GM12878 (cell line): ENCODE results near the gene DDX56. TPM values are rescaled to one million over a fixed set of nuclear protein-coding genes. Genes with fewer than 3 reads are reported as not detected.

Source experiments
- ATAC-seq: fragments of 200-7000 bp; cut with Tn5 transposase; 3 replicates; pipeline ENCODE4 v1.9.1; 2020; ENCODE audit warnings: mild to moderate bottlenecking, moderate library complexity
- BruUV-seq: library from RNA; stranded (reverse); fragments of 400-500 nt; replicated peaks from 2 replicates; lab custom pipeline; 2021; lab: Mats Ljungman, UMichigan
- CTCF ChIA-PET: fragments of 300-600 bp; sonication (Branson Sonifier 250); formaldehyde crosslinking; extraction: SDS; loops from one replicate; lab custom pipeline; 2021; ENCODE audit warnings: inconsistent platforms; lab: Yijun Ruan, JAX
- POLR2A ChIA-PET: fragments of 350-600 bp; formaldehyde crosslinking; extraction: SDS; loops from one replicate; lab custom pipeline; 2021; ENCODE audit warnings: inconsistent platforms; lab: Charles Lee
- RAD21 ChIA-PET: fragments of 300-600 bp; sonication (Branson Sonifier 250); formaldehyde crosslinking; loops from one replicate; lab custom pipeline; 2023; ENCODE audit warnings: antibody characterized with exemption; ENCODE audit not compliant: unreplicated experiment; lab: Charles Lee
- SMC1A ChIA-PET: fragments of 300-600 bp; sonication (Branson Sonifier 250); formaldehyde crosslinking; loops from one replicate; lab custom pipeline; 2023; ENCODE audit not compliant: unreplicated experiment, uncharacterized antibody; lab: Charles Lee
- DNase-seq: peaks from one replicate; pipeline ENCODE4 v3.0.0-alpha.2; 2011; ENCODE audit warnings: low read depth, low spot score
- FAIRE-seq: peaks from 3 replicates; lab custom pipeline; 2011; peaks lifted over from hg19 to GRCh38; lab: Jason Lieb, UNC
- H2AFZ ChIP-seq: 2 replicates; pipeline ENCODE4 v1.6.0; 2011; ENCODE audit warnings: low read depth, low read length, control low read depth; ENCODE audit not compliant: control insufficient read depth
- H3K27ac ChIP-seq: 2 replicates; pipeline ENCODE4 v1.5.1; 2011; ENCODE audit warnings: control low read depth; ENCODE audit not compliant: control insufficient read depth, insufficient read depth
- H3K27me3 ChIP-seq, 2 experiments: replicated peaks in 1 of 2; 2 replicates each; pipeline versions ENCODE4 v1.6.0 to v1.6.1; 2011; ENCODE audit warnings: low read length in 1 of 2; ENCODE audit not compliant: control insufficient read depth in 2 of 2, insufficient read depth in 2 of 2
- H3K36me3 ChIP-seq, 2 experiments: 2 replicates each; pipeline ENCODE4 v1.5.1; 2011; ENCODE audit warnings: low read length in 1 of 2; ENCODE audit not compliant: control insufficient read depth in 2 of 2, insufficient read depth in 2 of 2
- H3K4me1 ChIP-seq: 2 replicates; pipeline ENCODE4 v1.6.1; 2011; ENCODE audit warnings: mild to moderate bottlenecking, low read length, moderate library complexity, mixed read lengths; ENCODE audit not compliant: control insufficient read depth, insufficient read depth
- H3K4me2 ChIP-seq: 2 replicates; pipeline ENCODE4 v1.6.0; 2011; ENCODE audit warnings: control low read depth; ENCODE audit not compliant: control insufficient read depth, insufficient read depth
- H3K4me3 ChIP-seq: fragments of 200-600 bp; sonication (generic); 2 replicates; pipeline ENCODE4 v1.5.1; 2016
- H3K79me2 ChIP-seq: 2 replicates; pipeline ENCODE4 v1.6.0; 2011; ENCODE audit warnings: low read length; ENCODE audit not compliant: control insufficient read depth, insufficient read depth
- H3K9ac ChIP-seq: 2 replicates; pipeline ENCODE4 v1.8.0; 2011; ENCODE audit warnings: low read length, control low read depth, mixed read lengths; ENCODE audit not compliant: control insufficient read depth, insufficient read depth
- H3K9me3 ChIP-seq: replicated peaks from 3 replicates; pipeline ENCODE4 v1.5.1; 2011; ENCODE audit warnings: mild to moderate bottlenecking, low read length; ENCODE audit not compliant: control insufficient read depth, insufficient read depth
- H4K20me1 ChIP-seq: 2 replicates; pipeline ENCODE4 v1.6.0; 2011; ENCODE audit not compliant: control insufficient read depth, insufficient read depth
- BACH1 ChIP-seq: fragments of 450-650 bp; IDR thresholded peaks from 2 replicates; pipeline ENCODE4 v1.6.1; 2017; ENCODE audit warnings: mild to moderate bottlenecking, borderline replicate concordance
- BRCA1 ChIP-seq: IDR thresholded peaks from 2 replicates; pipeline ENCODE4 v1.6.1; 2011; ENCODE audit warnings: low read depth, low read length, improper control_type of control experiment
- CHD2 ChIP-seq: IDR thresholded peaks from 2 replicates; pipeline ENCODE4 v1.6.1; 2011; ENCODE audit warnings: low read depth, low read length, improper control_type of control experiment, borderline replicate concordance
- FOS ChIP-seq: IDR thresholded peaks from 3 replicates; pipeline ENCODE4 v1.6.1; 2011; ENCODE audit warnings: borderline replicate concordance; ENCODE audit not compliant: insufficient read length; ENCODE audit errors: extremely low read depth
- MYB ChIP-seq: fragments of 150-350 bp; IDR thresholded peaks from 2 replicates; pipeline ENCODE4 v1.6.1; 2014; ENCODE audit warnings: mild to moderate bottlenecking, low read depth, low read length, borderline replicate concordance
- NFXL1 ChIP-seq: fragments of 450-650 bp; IDR thresholded peaks from 2 replicates; pipeline ENCODE4 v1.6.1; 2017; ENCODE audit warnings: antibody characterized with exemption, mild to moderate bottlenecking, borderline replicate concordance
- RUNX3 ChIP-seq: IDR thresholded peaks from 2 replicates; pipeline ENCODE4 v1.6.1; 2012; ENCODE audit warnings: low read length, inconsistent platforms
- SP1 ChIP-seq: IDR thresholded peaks from one replicate; pipeline ENCODE4 v1.6.1; 2011; ENCODE audit warnings: low read depth, low read length
- TARDBP ChIP-seq: IDR thresholded peaks from 2 replicates; pipeline ENCODE4 v1.6.1; 2016; ENCODE audit warnings: borderline replicate concordance
- TCF12 ChIP-seq: IDR thresholded peaks from 2 replicates; pipeline ENCODE4 v1.6.1; 2011; ENCODE audit warnings: low read depth, mild to moderate bottlenecking, low read length
- WGBS: methylation state at CpG from one replicate; pipeline ENCODE4 v1.1.6; 2016; ENCODE audit warnings: low lambda C conversion rate; ENCODE audit not compliant: insufficient replicate concordance, insufficient coverage; ENCODE audit errors: missing lambda C conversion rate; 5-methylcytosine and 5-hydroxymethylcytosine counted together
- in situ Hi-C: fragments of 300-500 bp; cut with MboI; formaldehyde crosslinking; loops from 9 replicates; pipeline ENCODE4 v1.14.3; 2018; ENCODE audit warnings: mixed read lengths
- intact Hi-C: fragments of 100-400 bp; cut with micrococcal nuclease; formaldehyde crosslinking; loops from one replicate; pipeline ENCODE4 v1.14.2; 2022; ENCODE audit not compliant: unreplicated experiment
- polyA plus RNA-seq, 11 experiments: library from polyadenylated mRNA; depleted of rRNA in 4 of 11; unstranded in 6 of 11; stranded (reverse) in 5 of 11; fragments of >200 nt; fragmentation: Nextera tagmentation in 4 of 11; fragmentation: Illumina TruSeq in 1 of 11; extraction: Ambion mirVana in 4 of 11; extraction: Trizol in 1 of 11; gene quantifications; 1 replicate in 1 of 11; 2 replicates in 10 of 11; pipeline versions ENCODE4 v1.2.1 to v1.2.3, GENCODE V29; 2011 to 2016; ENCODE audit warnings: inconsistent platforms in 2 of 11, missing spikeins in 2 of 11, low read depth in 1 of 11
- total RNA-seq, 4 experiments: library from RNA; depleted of rRNA in 3 of 4; stranded (reverse); fragments of >200 nt in 3 of 4; fragmentation: Illumina TruSeq in 1 of 4; extraction: Trizol in 1 of 4; gene quantifications; 2 replicates each; pipeline versions ENCODE4 v1.2.1 to v1.2.3, GENCODE V29; 2013 to 2021
- TF ChIP-seq, protein P1 (sequence below): fragments of 450-650 bp; IDR thresholded peaks from 2 replicates; pipeline ENCODE4 v1.6.1; 2017; ENCODE audit warnings: mild to moderate bottlenecking, low read depth, inconsistent platforms; ENCODE audit not compliant: poor library complexity, severe bottlenecking
- TF ChIP-seq, protein P2 (sequence below): IDR thresholded peaks from 2 replicates; pipeline ENCODE4 v1.6.1; 2012; ENCODE audit warnings: improper control_type of control experiment, low read depth, low read length; ENCODE audit not compliant: insufficient replicate concordance

DDX56 gene
- total and polyA plus RNA-seq, 10 of the 15 experiments (the other 5 are each of a cell fraction or from before 2014, with no cell fraction given): 19.8 to 136 (median 81.3) TPM

DNA sequence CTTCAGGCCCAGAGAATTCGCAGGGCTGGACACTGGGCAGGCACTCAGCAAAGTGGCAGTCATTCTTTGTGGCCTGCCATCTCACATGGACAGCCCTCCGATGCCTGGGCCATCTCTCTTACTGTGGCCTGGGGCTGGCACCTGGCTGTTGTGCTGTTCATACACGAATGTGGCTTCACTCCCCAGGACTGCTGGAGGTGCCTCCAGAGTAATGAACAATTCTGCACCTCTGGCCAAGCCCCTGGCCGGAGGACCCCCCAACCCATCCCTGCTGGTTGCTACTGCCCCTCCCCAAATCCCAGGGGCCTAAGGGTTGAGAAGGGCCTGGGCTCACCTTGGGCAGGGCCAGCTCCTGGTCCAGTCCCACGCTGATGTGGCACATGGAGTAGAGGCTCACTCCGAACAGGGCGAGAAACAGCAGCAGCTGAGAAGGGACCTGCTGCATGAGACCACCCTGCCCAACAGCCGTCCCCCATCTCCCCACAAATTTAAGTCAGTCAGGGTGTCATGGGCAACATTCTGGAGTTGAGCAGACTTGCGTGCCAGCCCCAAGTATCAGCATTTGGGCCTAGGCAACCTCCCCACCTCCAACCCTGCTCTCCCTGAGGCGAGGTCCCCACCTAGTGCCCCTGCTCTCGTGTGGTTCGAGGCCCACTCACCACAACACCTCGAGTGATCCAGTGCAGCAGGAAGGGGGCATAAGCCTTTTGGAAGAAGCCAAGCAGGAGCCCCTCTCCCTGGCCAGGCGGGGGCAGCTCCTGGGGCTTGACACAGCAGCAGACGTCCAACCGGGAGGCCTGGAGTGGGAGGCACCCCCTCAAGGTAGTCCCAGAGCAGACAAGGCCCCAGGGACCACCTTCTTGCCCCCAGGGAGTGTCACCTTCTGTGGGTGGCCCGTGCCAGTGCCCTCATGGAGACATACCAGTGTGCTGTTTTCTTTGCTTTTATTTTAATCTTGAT is 42.0 kb downstream of the DDX56 start (continued):
- no peak for TF ChIP-seq BRCA1
- no peak for TF ChIP-seq CHD2
- TF ChIP-seq SP1: no peak

DNA sequence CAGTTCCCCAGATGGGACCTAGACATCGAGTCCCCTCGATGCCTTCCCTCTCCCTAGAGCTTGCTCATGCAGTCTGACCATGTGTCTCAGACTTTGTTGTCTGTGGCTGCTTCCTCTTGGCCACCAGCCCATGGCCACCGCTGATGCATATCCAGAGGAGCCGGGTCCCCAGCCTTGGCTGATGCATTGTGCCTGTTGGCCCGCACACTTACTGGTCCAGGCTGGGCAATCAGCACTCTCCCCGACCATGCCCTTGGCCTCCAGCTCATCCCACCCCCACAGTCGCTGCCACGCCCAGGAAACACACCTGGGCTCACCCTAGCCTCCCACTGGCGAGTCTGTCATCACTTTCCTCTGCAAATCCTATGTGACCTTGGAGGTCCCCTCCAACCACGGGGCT is 42.7 kb downstream of the DDX56 start:
- RAD21 ChIA-PET: no interaction called here
- BruUV-seq: no TSS peak
- TF ChIP-seq TCF12 (no peak), BACH1 (no peak), RUNX3 (no peak), FOS (no peak), MYB (no peak), TARDBP (no peak), NFXL1 (no peak)
- TF ChIP-seq, protein P1, sequence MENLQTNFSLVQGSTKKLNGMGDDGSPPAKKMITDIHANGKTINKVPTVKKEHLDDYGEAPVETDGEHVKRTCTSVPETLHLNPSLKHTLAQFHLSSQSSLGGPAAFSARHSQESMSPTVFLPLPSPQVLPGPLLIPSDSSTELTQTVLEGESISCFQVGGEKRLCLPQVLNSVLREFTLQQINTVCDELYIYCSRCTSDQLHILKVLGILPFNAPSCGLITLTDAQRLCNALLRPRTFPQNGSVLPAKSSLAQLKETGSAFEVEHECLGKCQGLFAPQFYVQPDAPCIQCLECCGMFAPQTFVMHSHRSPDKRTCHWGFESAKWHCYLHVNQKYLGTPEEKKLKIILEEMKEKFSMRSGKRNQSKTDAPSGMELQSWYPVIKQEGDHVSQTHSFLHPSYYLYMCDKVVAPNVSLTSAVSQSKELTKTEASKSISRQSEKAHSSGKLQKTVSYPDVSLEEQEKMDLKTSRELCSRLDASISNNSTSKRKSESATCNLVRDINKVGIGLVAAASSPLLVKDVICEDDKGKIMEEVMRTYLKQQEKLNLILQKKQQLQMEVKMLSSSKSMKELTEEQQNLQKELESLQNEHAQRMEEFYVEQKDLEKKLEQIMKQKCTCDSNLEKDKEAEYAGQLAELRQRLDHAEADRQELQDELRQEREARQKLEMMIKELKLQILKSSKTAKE: no peak
- TF ChIP-seq, protein P2, sequence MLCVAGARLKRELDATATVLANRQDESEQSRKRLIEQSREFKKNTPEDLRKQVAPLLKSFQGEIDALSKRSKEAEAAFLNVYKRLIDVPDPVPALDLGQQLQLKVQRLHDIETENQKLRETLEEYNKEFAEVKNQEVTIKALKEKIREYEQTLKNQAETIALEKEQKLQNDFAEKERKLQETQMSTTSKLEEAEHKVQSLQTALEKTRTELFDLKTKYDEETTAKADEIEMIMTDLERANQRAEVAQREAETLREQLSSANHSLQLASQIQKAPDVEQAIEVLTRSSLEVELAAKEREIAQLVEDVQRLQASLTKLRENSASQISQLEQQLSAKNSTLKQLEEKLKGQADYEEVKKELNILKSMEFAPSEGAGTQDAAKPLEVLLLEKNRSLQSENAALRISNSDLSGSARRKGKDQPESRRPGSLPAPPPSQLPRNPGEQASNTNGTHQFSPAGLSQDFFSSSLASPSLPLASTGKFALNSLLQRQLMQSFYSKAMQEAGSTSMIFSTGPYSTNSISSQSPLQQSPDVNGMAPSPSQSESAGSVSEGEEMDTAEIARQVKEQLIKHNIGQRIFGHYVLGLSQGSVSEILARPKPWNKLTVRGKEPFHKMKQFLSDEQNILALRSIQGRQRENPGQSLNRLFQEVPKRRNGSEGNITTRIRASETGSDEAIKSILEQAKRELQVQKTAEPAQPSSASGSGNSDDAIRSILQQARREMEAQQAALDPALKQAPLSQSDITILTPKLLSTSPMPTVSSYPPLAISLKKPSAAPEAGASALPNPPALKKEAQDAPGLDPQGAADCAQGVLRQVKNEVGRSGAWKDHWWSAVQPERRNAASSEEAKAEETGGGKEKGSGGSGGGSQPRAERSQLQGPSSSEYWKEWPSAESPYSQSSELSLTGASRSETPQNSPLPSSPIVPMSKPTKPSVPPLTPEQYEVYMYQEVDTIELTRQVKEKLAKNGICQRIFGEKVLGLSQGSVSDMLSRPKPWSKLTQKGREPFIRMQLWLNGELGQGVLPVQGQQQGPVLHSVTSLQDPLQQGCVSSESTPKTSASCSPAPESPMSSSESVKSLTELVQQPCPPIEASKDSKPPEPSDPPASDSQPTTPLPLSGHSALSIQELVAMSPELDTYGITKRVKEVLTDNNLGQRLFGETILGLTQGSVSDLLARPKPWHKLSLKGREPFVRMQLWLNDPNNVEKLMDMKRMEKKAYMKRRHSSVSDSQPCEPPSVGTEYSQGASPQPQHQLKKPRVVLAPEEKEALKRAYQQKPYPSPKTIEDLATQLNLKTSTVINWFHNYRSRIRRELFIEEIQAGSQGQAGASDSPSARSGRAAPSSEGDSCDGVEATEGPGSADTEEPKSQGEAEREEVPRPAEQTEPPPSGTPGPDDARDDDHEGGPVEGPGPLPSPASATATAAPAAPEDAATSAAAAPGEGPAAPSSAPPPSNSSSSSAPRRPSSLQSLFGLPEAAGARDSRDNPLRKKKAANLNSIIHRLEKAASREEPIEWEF: no peak

More for the DNA sequence above, 42.7 kb downstream of the DDX56 start:
- in situ Hi-C loops (no loop called here), intact Hi-C loops (no loop called here)
- POLR2A ChIA-PET: no interaction called here
- WGBS: 15% methylated on average over 10 of the region's 10 CpGs
- no peaks in the 10 kb centered on the region for H3K36me3 ChIP-seq
- no peaks in the 10 kb centered on the region for H4K20me1 ChIP-seq
- H3K4me3 ChIP-seq: no peak overlapping the region
- no peak overlapping the region for H3K27ac ChIP-seq
- DNase-seq (no peak), ATAC-seq (peak; percentile 45), FAIRE-seq (no peak)
- SMC1A ChIA-PET: no interaction called here
- no peak overlapping the region for H3K4me2 ChIP-seq
- no peaks in the 10 kb centered on the region for H3K4me1 ChIP-seq
- H3K9me3 ChIP-seq: no peaks in the 10 kb centered on the region
- no peak overlapping the region for H3K9ac ChIP-seq
- CTCF ChIA-PET: no interaction called here
- H3K79me2 ChIP-seq: no peaks in the 10 kb centered on the region
- no peaks in the 10 kb centered on the region for H3K27me3 ChIP-seq
- H2AFZ ChIP-seq: no peak overlapping the region
